Measurements from ENCODE around the gene KCNQ5. TPM values are rescaled to one million over a fixed set of nuclear protein-coding genes. Genes with fewer than 3 reads are reported as not detected.

The KCNQ5 gene
- total RNA-seq, 1 donor from 2014 or later, result not detected

GRCh38 chr6:72811971-72812421 is 190.1 kb downstream of the KCNQ5 start:
- H3K9ac ChIP-seq, result no peak overlapping the region
- H3K9me3 Mint-ChIP-seq, result no peaks in the 10 kb centered on the region
- peaks cover 17% of the 10 kb centered on the region for H3K4me1 Mint-ChIP-seq
- H3K4me2 ChIP-seq, result no peak overlapping the region
- peaks cover 2% of the 10 kb centered on the region for H3K27me3 Mint-ChIP-seq (ENCODE audit: insufficient read depth, low read depth)
- no peaks in the 10 kb centered on the region for H3K27me3 ChIP-seq
- no peaks in the 10 kb centered on the region for H3K4me1 ChIP-seq
- no peaks in the 10 kb centered on the region for H3K36me3 Mint-ChIP-seq
- H3K79me2 ChIP-seq (ENCODE audit: low read depth), result no peaks in the 10 kb centered on the region
- H3K27ac Mint-ChIP-seq, result no peak overlapping the region
- H3K36me3 ChIP-seq, result no peaks in the 10 kb centered on the region
- no peak overlapping the region for H3K27ac ChIP-seq
- DNase-seq (ENCODE audit: low spot score), result no peak
- TF ChIP-seq EZH2phosphoT487 (IDR thresholded peaks at IDR 0.05), result no peak
- no peak for TF ChIP-seq CTCF (IDR thresholded peaks at IDR 0.05)
- no peaks in the 10 kb centered on the region for H4K20me1 ChIP-seq (ENCODE audit: low read depth)
- no peak overlapping the region for H3K4me3 Mint-ChIP-seq
- H3K4me3 ChIP-seq, result no peak overlapping the region
- no peaks in the 10 kb centered on the region for H3F3A ChIP-seq (ENCODE audit: low read depth)
- H3K9me3 ChIP-seq (ENCODE audit: low read depth), result no peaks in the 10 kb centered on the region
- no peak overlapping the region for H2AFZ ChIP-seq (replicated peaks)

GRCh38 chr6:72813807-72814596 is 192.1 kb downstream of the KCNQ5 start:
- H3K4me3 ChIP-seq, result no peak overlapping the region
- no peaks in the 10 kb centered on the region for H3K9me3 ChIP-seq (ENCODE audit: low read depth)
- Mint-ChIP-seq H3K27me3 (ENCODE audit: insufficient read depth, low read depth) (no peaks in the 10 kb centered on the region), H3K4me3 (no peak overlapping the region), H3K4me1 (peaks cover 17% of the 10 kb centered on the region), H3K36me3 (no peaks in the 10 kb centered on the region), H3K27ac (no peak overlapping the region), H3K9me3 (no peaks in the 10 kb centered on the region)
- no peak for DNase-seq (ENCODE audit: low spot score)
- H3F3A ChIP-seq (ENCODE audit: low read depth), result no peaks in the 10 kb centered on the region
- no peak overlapping the region for H3K4me2 ChIP-seq
- TF ChIP-seq CTCF (IDR thresholded peaks at IDR 0.05) (no peak), EZH2 (IDR thresholded peaks at IDR 0.05) (no peak), EZH2phosphoT487 (IDR thresholded peaks at IDR 0.05) (no peak)
- H3K79me2 ChIP-seq (ENCODE audit: low read depth), result no peaks in the 10 kb centered on the region
- no peak overlapping the region for H2AFZ ChIP-seq (replicated peaks)
- H4K20me1 ChIP-seq (ENCODE audit: low read depth), result no peaks in the 10 kb centered on the region
- H3K27ac ChIP-seq, result no peak overlapping the region
- H3K9ac ChIP-seq, result no peak overlapping the region
- H3K36me3 ChIP-seq, result no peaks in the 10 kb centered on the region
- H3K4me1 ChIP-seq, result no peaks in the 10 kb centered on the region
- H3K27me3 ChIP-seq, result no peaks in the 10 kb centered on the region

GRCh38 chr6:72816022-72816421 is 194.2 kb downstream of the KCNQ5 start:
- H3K27ac Mint-ChIP-seq, result no peak overlapping the region
- TF ChIP-seq EZH2phosphoT487 (IDR thresholded peaks at IDR 0.05) (no peak), CTCF (IDR thresholded peaks at IDR 0.05) (no peak), EZH2 (IDR thresholded peaks at IDR 0.05) (no peak)
- no peaks in the 10 kb centered on the region for H3K27me3 ChIP-seq
- no peaks in the 10 kb centered on the region for H3K9me3 ChIP-seq (ENCODE audit: low read depth)
- H3K4me3 Mint-ChIP-seq, result no peak overlapping the region
- H3F3A ChIP-seq (ENCODE audit: low read depth), result no peaks in the 10 kb centered on the region
- no peak for DNase-seq (ENCODE audit: low spot score)
- no peak overlapping the region for H2AFZ ChIP-seq (replicated peaks)
- H3K9me3 Mint-ChIP-seq, result no peaks in the 10 kb centered on the region
- no peaks in the 10 kb centered on the region for H3K36me3 ChIP-seq
- H3K4me1 ChIP-seq, result no peaks in the 10 kb centered on the region
- H4K20me1 ChIP-seq (ENCODE audit: low read depth), result no peaks in the 10 kb centered on the region
- no peak overlapping the region for H3K4me2 ChIP-seq
- no peak overlapping the region for H3K4me3 ChIP-seq
- no peaks in the 10 kb centered on the region for H3K27me3 Mint-ChIP-seq (ENCODE audit: insufficient read depth, low read depth)
- no peaks in the 10 kb centered on the region for H3K36me3 Mint-ChIP-seq
- no peak overlapping the region for H3K27ac ChIP-seq
- no peaks in the 10 kb centered on the region for H3K79me2 ChIP-seq (ENCODE audit: low read depth)
- peaks cover 17% of the 10 kb centered on the region for H3K4me1 Mint-ChIP-seq
- H3K9ac ChIP-seq, result no peak overlapping the region
